HG03108 (cell line): ENCODE measurements around the gene DNAJC7.

Source experiments
- ATAC-seq: cut with Tn5 transposase; IDR thresholded peaks from one replicate; pipeline ENCODE4 v1.9.1; 2021; ENCODE audit warnings: moderate library complexity; ENCODE audit not compliant: unreplicated experiment

The DNAJC7 gene

GRCh38 chr17:41976142-41976768 lies 41.0 kb downstream of the DNAJC7 start:
- no peak for ATAC-seq

- ATAC-seq: no peak
Observed at GRCh38 chr17:41975099-41976083, 41.8 kb downstream of the DNAJC7 start.

GRCh38 chr17:41974658-41975057 lies 42.6 kb downstream of the DNAJC7 start:
- no peak for ATAC-seq

- no peak for ATAC-seq
Observed at GRCh38 chr17:41974031-41974430, 43.2 kb downstream of the DNAJC7 start.

- no peak for ATAC-seq
Observed at GRCh38 chr17:41973408-41973811, 43.8 kb downstream of the DNAJC7 start.

GRCh38 chr17:41972571-41973407 lies 44.5 kb downstream of the DNAJC7 start:
- no peak for ATAC-seq

GRCh38 chr17:41971721-41972523 lies 45.3 kb downstream of the DNAJC7 start:
- no peak for ATAC-seq

- ATAC-seq: no peak
Observed at GRCh38 chr17:41970901-41971331, 46.3 kb downstream of the DNAJC7 start.

GRCh38 chr17:41968676-41969075 lies 48.6 kb downstream of the DNAJC7 start:
- ATAC-seq: no peak

- ATAC-seq: no peak
Observed at GRCh38 chr17:41967921-41968578, 49.2 kb downstream of the DNAJC7 start.

GRCh38 chr17:41967141-41967920 lies 49.9 kb downstream of the DNAJC7 start:
- ATAC-seq: no peak

GRCh38 chr17:41966463-41967140 lies 50.6 kb downstream of the DNAJC7 start, which contains the start of gene CNP:
Gene CNP, plus strand, starts transcription at chr17:41966795. Its CDS starts 90 bp downstream, at chr17:41966885.
- peak; percentile 61 for ATAC-seq

GRCh38 chr17:41965694-41966462 lies 51.4 kb downstream of the DNAJC7 start:
- ATAC-seq: no peak

GRCh38 chr17:41962768-41963434 lies 54.3 kb downstream of the DNAJC7 start:
- ATAC-seq: no peak

- ATAC-seq: no peak
Observed at GRCh38 chr17:41962111-41962510, 55.1 kb downstream of the DNAJC7 start.

GRCh38 chr17:41959336-41960095 lies 57.7 kb downstream of the DNAJC7 start:
- ATAC-seq: no peak

GRCh38 chr17:41959030-41959335 lies 58.3 kb downstream of the DNAJC7 start:
- no peak for ATAC-seq
